OCI-LY3 (cell line): ENCODE data around the gene TCERG1L.

Experiments used
- CTCF ChIP-seq: fragments of 200-600, 300-600 bp; sonication (generic); IDR thresholded peaks from 2 replicates; pipeline ENCODE4 v1.5.1; 2014; ENCODE audit warnings: antibody characterized with exemption, low read length, low read depth
- EZH2phosphoT487 ChIP-seq: fragments of 200-600 bp; shearing (Covaris generic); IDR thresholded peaks from 2 replicates; pipeline ENCODE4 v1.6.1; 2018; ENCODE audit warnings: antibody characterized with exemption, mixed run types, low read depth

GRCh38 chr10:131273476-131273875, 38.0 kb downstream of the TCERG1L start:
- no peak for TF ChIP-seq EZH2phosphoT487
- TF ChIP-seq CTCF, result no peak
